ENCODE measurements around the gene KCTD19.

Gene KCTD19

GRCh38 chr16:67280090-67281015, 46.2 kb downstream of the KCTD19 start:
- no peaks in the 10 kb centered on the region for H3K27me3 ChIP-seq (ENCODE audit: control insufficient read depth, insufficient read depth, low read length)
- peaks cover 3% of the 10 kb centered on the region for H3K36me3 ChIP-seq (ENCODE audit: control insufficient read depth, insufficient read depth, low read length)
- H3K9me3 ChIP-seq (ENCODE audit: control insufficient read depth, insufficient read depth, low read length) = no peaks in the 10 kb centered on the region
- H3K4me3 ChIP-seq (ENCODE audit: low read depth, low read length) = peak overlapping the region; percentile 82
- H3K4me1 ChIP-seq (ENCODE audit: control insufficient read depth, insufficient read depth, low read length) = no peaks in the 10 kb centered on the region
- H3K9ac ChIP-seq (ENCODE audit: low read depth, low read length) = no peak overlapping the region

GRCh38 chr16:67279296-67280089, 47.0 kb downstream of the KCTD19 start, which contains the start of gene PLEKHG4:
Gene PLEKHG4 (plus strand): TSS chr16:67279532. CDS start chr16:67280045, 513 bp downstream.
- Histone ChIP-seq H3K4me3 (ENCODE audit: low read depth, low read length) (peak within 1 kb of the TSS; percentile 82), H3K9me3 (ENCODE audit: control insufficient read depth, insufficient read depth, low read length) (no peaks in the 10 kb centered on the region), H3K9ac (ENCODE audit: low read depth, low read length) (peak within 1 kb of the TSS; percentile 65), H3K27me3 (ENCODE audit: control insufficient read depth, insufficient read depth, low read length) (no peaks in the 10 kb centered on the region), H3K4me1 (ENCODE audit: control insufficient read depth, insufficient read depth, low read length) (no peaks in the 10 kb centered on the region), H3K36me3 (ENCODE audit: control insufficient read depth, insufficient read depth, low read length) (peaks cover 3% of the 10 kb centered on the region)

- no peaks in the 10 kb centered on the region for H3K27me3 ChIP-seq (ENCODE audit: control insufficient read depth, insufficient read depth, low read length)
- peaks cover 3% of the 10 kb centered on the region for H3K36me3 ChIP-seq (ENCODE audit: control insufficient read depth, insufficient read depth, low read length)
- H3K4me3 ChIP-seq (ENCODE audit: low read depth, low read length) = peak overlapping the region; percentile 82
- H3K4me1 ChIP-seq (ENCODE audit: control insufficient read depth, insufficient read depth, low read length) = no peaks in the 10 kb centered on the region
- H3K9ac ChIP-seq (ENCODE audit: low read depth, low read length) = peak overlapping the region; percentile 54
- H3K9me3 ChIP-seq (ENCODE audit: control insufficient read depth, insufficient read depth, low read length) = no peaks in the 10 kb centered on the region
These were observed 47.7 kb downstream of the KCTD19 start for GRCh38 chr16:67278773-67279295.

- H3K9me3 ChIP-seq (ENCODE audit: control insufficient read depth, insufficient read depth, low read length) = no peaks in the 10 kb centered on the region
- peaks cover 3% of the 10 kb centered on the region for H3K36me3 ChIP-seq (ENCODE audit: control insufficient read depth, insufficient read depth, low read length)
- H3K9ac ChIP-seq (ENCODE audit: low read depth, low read length) = peak overlapping the region; percentile 65
- H3K4me1 ChIP-seq (ENCODE audit: control insufficient read depth, insufficient read depth, low read length) = no peaks in the 10 kb centered on the region
- H3K4me3 ChIP-seq (ENCODE audit: low read depth, low read length) = peak overlapping the region; percentile 82
- no peaks in the 10 kb centered on the region for H3K27me3 ChIP-seq (ENCODE audit: control insufficient read depth, insufficient read depth, low read length)
These were observed 48.4 kb downstream of the KCTD19 start for GRCh38 chr16:67277999-67278772.

- H3K9me3 ChIP-seq (ENCODE audit: control insufficient read depth, insufficient read depth, low read length) = no peaks in the 10 kb centered on the region
- peaks cover 3% of the 10 kb centered on the region for H3K36me3 ChIP-seq (ENCODE audit: control insufficient read depth, insufficient read depth, low read length)
- no peak overlapping the region for H3K4me3 ChIP-seq (ENCODE audit: low read depth, low read length)
- no peak overlapping the region for H3K9ac ChIP-seq (ENCODE audit: low read depth, low read length)
- H3K4me1 ChIP-seq (ENCODE audit: control insufficient read depth, insufficient read depth, low read length) = no peaks in the 10 kb centered on the region
- H3K27me3 ChIP-seq (ENCODE audit: control insufficient read depth, insufficient read depth, low read length) = no peaks in the 10 kb centered on the region
These were observed 49.1 kb downstream of the KCTD19 start for GRCh38 chr16:67277294-67277998.

- H3K36me3 ChIP-seq (ENCODE audit: control insufficient read depth, insufficient read depth, low read length) = no peaks in the 10 kb centered on the region
These were observed 51.2 kb downstream of the KCTD19 start for GRCh38 chr16:67275321-67275720.

GRCh38 chr16:67271446-67271845, 55.1 kb downstream of the KCTD19 start:
- no peak overlapping the region for H3K9ac ChIP-seq (ENCODE audit: low read depth, low read length)
- H3K36me3 ChIP-seq (ENCODE audit: control insufficient read depth, insufficient read depth, low read length) = no peaks in the 10 kb centered on the region
- no peak overlapping the region for H3K4me3 ChIP-seq (ENCODE audit: low read depth, low read length)
- H3K27me3 ChIP-seq (ENCODE audit: control insufficient read depth, insufficient read depth, low read length) = no peaks in the 10 kb centered on the region
- peaks cover 3% of the 10 kb centered on the region for H3K4me1 ChIP-seq (ENCODE audit: control insufficient read depth, insufficient read depth, low read length)
- no peaks in the 10 kb centered on the region for H3K9me3 ChIP-seq (ENCODE audit: control insufficient read depth, insufficient read depth, low read length)

More at GRCh38 chr16:67275321-67275720, 51.2 kb downstream of the KCTD19 start:
- Histone ChIP-seq H3K4me3 (ENCODE audit: low read depth, low read length) (no peak overlapping the region), H3K4me1 (ENCODE audit: control insufficient read depth, insufficient read depth, low read length) (no peaks in the 10 kb centered on the region), H3K9me3 (ENCODE audit: control insufficient read depth, insufficient read depth, low read length) (no peaks in the 10 kb centered on the region), H3K9ac (ENCODE audit: low read depth, low read length) (no peak overlapping the region), H3K27me3 (ENCODE audit: control insufficient read depth, insufficient read depth, low read length) (no peaks in the 10 kb centered on the region)

- Histone ChIP-seq H3K9me3 (ENCODE audit: control insufficient read depth, insufficient read depth, low read length) (no peaks in the 10 kb centered on the region), H3K4me3 (ENCODE audit: low read depth, low read length) (no peak overlapping the region), H3K36me3 (ENCODE audit: control insufficient read depth, insufficient read depth, low read length) (no peaks in the 10 kb centered on the region), H3K9ac (ENCODE audit: low read depth, low read length) (no peak overlapping the region), H3K4me1 (ENCODE audit: control insufficient read depth, insufficient read depth, low read length) (peaks cover 3% of the 10 kb centered on the region), H3K27me3 (ENCODE audit: control insufficient read depth, insufficient read depth, low read length) (no peaks in the 10 kb centered on the region)
These were observed 55.6 kb downstream of the KCTD19 start for GRCh38 chr16:67270931-67271338.

- no peak overlapping the region for H3K9ac ChIP-seq (ENCODE audit: low read depth, low read length)
- H3K36me3 ChIP-seq (ENCODE audit: control insufficient read depth, insufficient read depth, low read length) = no peaks in the 10 kb centered on the region
- no peaks in the 10 kb centered on the region for H3K9me3 ChIP-seq (ENCODE audit: control insufficient read depth, insufficient read depth, low read length)
- H3K4me3 ChIP-seq (ENCODE audit: low read depth, low read length) = no peak overlapping the region
- H3K4me1 ChIP-seq (ENCODE audit: control insufficient read depth, insufficient read depth, low read length) = peaks cover 3% of the 10 kb centered on the region
- no peaks in the 10 kb centered on the region for H3K27me3 ChIP-seq (ENCODE audit: control insufficient read depth, insufficient read depth, low read length)
These were observed 56.8 kb downstream of the KCTD19 start for GRCh38 chr16:67269766-67270165.

- Histone ChIP-seq H3K27me3 (ENCODE audit: control insufficient read depth, insufficient read depth, low read length) (no peaks in the 10 kb centered on the region), H3K4me3 (ENCODE audit: low read depth, low read length) (no peak overlapping the region), H3K9ac (ENCODE audit: low read depth, low read length) (no peak overlapping the region), H3K9me3 (ENCODE audit: control insufficient read depth, insufficient read depth, low read length) (no peaks in the 10 kb centered on the region), H3K36me3 (ENCODE audit: control insufficient read depth, insufficient read depth, low read length) (no peaks in the 10 kb centered on the region), H3K4me1 (ENCODE audit: control insufficient read depth, insufficient read depth, low read length) (peaks cover 3% of the 10 kb centered on the region)
These were observed 58.4 kb downstream of the KCTD19 start for GRCh38 chr16:67268136-67268579.

All from iPS-15b (cell line).